Activated naive CD4-positive, alpha-beta T cell treated with anti-CD3 and anti-CD28 coated beads, Interleukin-2, amount 50 U/mL, for 16 hours (primary cell): ENCODE data around the gene ASAP2.

Experiments
- DNase-seq: peaks from one replicate; pipeline ENCODE4 v3.0.0-alpha.2; 2020

The ASAP2 gene

DNA sequence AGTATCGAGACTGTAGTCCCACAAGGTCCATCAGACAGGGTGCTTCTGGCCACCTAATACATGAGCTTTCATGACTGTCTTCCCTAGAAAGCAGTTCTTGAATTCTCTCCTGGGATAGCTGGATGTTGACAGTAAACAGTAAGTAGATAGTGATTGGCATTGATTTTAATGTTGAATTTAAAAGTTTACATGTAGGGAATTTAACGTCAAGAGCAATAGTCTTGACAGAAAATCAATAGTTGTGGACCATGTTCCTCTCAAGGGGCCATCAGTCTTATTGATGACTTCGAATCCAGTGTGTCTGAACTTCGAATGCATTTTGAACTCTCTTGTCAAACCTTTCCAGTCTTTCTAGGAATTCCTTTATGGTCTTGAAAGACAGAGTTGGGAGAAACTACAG is 152.9 kb downstream of the ASAP2 start:
- no peak for DNase-seq

- no peak for DNase-seq
Observed at GRCh38 chr2:9360110-9360509, 153.5 kb downstream of the ASAP2 start.

DNA sequence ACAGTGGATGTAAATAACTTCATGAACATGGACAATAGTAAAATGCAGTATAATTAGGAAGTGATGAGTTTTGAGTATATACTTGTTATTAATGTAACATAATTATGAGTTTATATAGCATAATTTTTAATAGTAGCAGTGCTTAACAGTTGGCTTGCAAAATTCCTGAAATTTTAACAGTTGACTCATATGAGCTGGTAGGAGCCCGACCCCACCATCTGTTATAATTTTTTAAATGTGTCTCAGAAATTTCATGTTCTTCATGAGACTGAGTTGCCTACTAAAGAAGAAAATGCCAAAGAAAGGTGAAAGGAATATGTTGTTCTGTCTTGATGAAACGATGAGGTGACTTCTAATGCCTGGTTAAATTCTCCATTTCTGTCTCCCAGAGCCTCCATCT is 154.1 kb downstream of the ASAP2 start:
- DNase-seq, result no peak

DNA sequence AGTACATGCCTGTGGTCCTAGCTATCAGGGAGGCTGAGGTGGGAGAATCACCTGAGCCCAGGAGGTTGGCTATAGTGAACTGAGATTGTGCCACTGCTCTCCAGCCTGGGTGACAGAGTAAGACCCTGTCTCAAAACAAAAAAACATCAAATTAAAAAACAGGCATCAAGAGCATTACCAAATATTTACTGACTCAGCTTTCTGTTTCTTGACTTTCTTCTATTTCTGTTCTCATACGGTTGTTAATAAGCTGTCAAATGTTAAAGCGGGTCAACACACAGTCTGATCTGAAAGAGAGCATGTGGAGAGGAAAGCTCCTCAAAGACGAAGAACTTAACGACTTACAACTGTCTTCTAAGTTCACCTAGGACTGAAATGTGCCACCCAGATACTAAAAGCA is 157.8 kb downstream of the ASAP2 start:
- DNase-seq, result no peak

DNA sequence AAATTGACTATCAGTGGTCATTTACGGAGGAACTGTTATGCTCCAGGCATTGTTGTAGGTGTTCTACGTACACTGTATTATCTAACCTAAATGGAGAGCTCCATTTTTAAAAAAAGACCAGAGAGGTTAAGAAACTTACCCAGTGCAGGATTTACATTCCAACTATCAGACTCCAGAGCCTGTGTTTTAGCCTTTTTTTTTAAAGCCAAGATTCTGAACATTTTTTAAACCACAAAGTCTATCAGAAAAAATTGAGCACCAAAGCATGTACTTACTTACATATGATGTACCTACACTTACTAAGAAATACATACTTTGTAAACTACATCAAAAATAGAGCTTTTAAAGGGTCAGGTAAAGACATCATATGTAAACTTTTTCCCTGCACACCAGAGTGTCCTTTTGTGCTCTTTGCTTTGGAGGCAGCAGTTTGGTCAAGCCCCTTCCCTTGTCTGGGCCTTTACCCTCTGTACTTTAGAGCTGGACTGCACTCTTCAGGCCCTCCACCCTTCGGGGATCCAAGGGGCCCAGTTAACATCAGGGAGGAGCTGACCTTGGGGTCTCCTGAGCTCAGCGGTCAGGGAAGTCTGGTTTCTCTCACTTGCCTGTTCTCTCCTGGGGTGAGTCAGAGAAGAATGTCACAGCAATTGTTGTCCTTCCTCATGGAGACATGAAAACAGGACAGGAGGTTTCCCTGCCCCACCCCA is 158.3 kb downstream of the ASAP2 start:
- DNase-seq, result no peak

GRCh38 chr2:9365498-9366019 is 158.9 kb downstream of the ASAP2 start:
- no peak for DNase-seq

DNA sequence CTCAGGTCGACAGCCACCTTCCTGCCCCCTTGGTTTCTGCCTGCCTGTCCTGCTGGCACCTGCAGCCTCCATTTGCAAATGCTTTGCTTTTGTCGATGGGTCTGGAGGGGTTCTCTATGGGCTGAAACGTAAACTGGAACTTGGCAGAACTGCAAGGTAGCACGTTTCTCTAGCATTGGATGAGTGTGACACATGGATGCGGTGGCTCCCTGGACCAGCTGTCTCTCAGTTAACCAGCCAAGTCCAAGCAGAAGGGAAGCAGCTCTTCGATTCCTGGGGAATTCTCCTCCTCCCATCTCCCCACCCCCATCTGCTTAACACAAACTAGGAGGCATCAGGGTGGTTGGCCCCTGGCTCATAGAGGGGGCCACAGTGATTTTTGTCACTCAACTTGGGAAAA is 159.4 kb downstream of the ASAP2 start:
- DNase-seq, result no peak

- DNase-seq, result no peak
Observed at GRCh38 chr2:9370746-9371145, 164.1 kb downstream of the ASAP2 start.

GRCh38 chr2:9373047-9373446 is 166.4 kb downstream of the ASAP2 start:
- DNase-seq, result no peak

- DNase-seq, result no peak
Observed at GRCh38 chr2:9373476-9373875, 166.9 kb downstream of the ASAP2 start.

GRCh38 chr2:9374071-9374730 is 167.6 kb downstream of the ASAP2 start:
- no peak for DNase-seq

DNA sequence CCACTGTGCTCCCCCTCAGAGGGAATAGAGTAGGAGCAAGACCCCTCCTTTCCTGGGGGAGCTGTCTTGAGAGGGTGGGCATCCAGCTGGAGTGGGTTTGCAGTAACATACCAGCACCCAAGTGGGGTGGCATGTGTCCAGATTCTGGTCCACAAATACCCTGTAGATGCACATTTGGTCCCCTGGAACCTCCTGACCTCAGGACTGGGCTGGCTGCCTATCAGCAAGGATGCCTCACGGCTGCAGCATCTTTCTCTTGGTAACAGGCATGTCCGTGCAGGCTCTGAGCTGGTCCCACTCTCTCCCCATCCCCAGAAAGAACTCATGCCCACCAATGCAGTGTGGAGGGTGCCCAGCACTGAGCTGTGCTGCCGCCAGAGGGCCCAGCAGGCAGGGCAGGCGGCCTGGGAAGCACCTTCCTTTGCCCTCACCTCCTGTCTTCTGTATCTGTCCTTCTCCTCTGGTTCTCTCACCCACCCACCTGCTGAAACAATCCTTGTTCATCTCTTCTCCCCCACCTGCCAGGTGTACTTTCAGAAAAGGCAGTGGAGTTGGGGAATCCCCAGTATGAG is 169.3 kb downstream of the ASAP2 start:
- no peak for DNase-seq

DNA sequence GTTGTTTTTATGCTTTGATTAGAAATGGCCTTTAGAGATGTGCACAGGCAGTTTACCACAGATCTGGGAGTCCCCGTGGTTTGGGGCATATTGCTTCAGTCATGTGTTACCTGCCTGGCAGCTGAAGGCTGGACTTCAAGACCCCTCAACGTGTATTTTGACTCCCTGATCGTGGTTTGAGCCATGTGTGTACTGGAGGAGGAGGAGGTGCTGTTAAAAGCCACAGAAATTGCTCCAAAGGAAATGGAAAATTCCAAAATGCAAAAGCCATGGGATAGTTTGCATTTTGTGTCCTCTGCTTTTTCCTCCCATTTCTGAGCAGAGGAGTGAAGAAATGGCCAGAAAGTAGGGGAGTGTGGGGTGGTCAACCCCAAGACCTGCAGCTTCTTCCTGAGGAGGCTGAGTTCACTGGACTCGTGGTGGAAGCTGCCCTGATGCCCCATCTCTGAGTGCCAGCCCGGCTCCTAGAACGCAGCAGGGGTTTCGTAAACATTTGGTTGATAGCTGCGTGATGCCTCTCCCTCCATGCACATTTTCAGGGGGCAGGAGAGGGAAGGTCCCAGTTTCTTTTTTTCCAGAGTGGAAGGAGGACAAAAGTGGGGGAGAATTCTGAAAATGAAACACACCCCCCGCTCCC is 171.0 kb downstream of the ASAP2 start:
- no peak for DNase-seq

DNA sequence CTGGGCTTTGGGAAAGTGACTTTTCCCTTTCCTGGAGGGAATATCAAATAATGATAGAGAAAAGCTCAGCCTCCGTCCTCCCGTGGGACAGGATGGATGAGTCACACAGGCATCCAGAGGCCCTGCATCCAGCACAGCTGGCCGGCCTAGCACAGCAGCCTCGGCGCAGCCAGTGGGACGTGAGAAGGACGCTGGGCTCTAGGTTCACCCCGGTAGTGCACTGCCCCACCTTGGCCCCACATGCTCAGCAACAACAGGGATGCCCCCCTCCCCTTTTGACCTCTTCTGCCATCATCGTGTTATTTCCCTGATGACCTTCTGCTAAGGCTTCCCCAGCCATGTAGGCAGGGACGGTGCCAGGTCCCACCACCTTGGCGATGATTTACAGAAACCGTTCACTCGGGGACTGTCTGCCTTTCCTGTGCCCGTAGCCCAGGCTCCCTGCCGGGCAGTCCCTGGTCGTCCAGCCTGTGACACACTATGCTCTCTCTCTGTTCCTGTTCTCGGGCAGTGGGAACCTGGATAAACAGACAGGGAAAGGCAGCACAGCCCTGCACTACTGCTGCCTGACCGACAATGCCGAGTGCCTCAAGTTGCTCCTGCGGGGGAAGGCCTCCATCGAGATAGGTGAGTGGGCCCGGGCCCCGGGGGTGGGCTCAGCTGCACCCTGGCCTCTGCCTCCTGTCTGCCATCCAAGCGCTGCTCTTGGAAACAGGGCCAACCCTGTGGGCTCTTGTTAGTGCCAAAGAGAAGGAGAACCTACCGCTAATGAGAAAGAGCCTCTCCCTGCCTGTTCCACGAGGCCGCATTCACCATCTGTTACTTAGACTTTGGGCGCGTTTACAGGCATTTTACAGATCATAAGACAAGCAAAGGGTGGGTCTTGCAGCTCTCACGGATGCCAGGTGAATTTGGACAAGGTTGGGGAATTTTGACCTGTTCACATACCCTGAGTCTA is 172.1 kb downstream of the ASAP2 start:
- no peak for DNase-seq

DNA sequence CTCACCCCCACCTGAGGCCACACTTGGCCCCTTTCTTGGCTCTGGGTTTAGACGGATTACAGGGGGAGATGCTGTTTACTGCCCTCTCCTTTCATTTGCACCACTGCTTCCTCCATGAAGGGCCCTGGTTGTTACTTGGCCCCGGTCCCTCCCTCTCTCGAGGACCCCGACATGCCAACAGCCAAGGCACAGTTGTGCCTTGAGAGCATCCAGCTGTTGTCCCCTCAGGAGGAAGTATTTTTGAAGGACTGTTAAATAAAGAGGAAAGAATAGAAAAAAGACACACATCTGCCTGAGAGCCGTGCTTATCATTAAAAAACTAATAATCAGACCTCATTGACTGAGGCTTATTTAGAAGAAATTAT is 172.8 kb downstream of the ASAP2 start:
- no peak for DNase-seq

DNA sequence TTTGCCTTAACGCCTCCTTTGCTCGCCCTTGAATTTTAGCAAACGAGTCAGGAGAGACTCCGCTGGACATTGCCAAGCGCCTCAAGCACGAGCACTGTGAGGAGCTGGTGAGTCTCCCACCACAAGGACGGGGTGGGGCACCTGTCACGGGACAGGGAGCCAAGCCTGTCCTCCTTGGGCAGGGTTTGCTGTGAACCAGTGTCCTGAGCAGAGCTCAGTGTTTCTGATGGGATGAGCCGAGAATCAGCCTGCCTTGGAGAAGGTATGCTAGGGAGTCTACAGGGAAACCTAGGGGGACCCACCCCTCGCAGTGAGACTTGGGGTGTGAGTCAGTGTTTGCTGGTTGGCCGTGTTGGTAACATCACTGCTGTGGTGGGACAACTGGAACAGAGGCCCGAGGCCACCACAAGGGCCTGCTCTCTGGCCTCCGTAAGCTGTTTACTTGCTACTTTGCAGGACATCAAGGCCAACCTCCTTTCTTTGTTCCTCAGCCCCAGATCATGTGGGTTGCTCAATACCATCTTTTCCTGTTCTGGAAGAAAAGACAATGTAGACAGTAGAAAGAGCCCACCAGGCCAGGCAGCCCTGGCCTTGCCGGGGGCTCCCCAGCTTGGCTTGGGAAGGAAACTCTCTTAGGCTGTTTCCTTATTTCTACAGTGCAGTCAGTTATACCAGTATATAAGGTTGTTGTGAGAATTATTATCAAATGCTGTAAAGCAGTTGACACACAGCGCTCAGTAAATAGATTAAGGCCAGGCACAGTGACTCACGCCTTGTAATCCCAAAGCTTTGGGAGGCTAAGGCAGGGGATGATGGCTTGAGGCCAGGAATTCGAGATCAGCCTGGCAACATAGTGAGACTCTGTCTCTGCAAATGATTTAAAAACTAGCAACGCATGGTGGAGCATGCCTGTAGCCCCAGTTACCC is 174.4 kb downstream of the ASAP2 start:
- DNase-seq, result no peak

GRCh38 chr2:9382604-9383235 is 176.1 kb downstream of the ASAP2 start:
- no peak for DNase-seq

- DNase-seq, result no peak
Observed at GRCh38 chr2:9384521-9384920, 177.9 kb downstream of the ASAP2 start.

DNA sequence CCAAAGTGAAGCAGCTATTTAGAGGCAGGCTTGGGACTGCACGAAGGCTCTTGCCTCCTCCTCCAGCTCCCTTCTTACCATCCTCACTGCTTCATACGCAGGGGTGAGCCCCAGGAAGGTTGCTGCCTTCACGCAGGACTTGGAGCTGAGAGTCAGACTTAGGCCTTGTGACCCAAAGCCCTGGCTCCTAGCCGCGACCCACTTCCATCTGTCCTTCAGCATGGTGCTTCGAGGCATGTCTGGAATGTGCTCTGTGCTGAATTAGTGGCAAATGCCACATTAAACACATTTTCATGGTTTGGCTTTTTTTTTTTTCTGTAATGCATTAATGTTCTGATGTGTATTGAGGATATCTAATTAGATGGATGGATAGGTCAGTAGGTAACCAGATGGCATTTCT is 179.2 kb downstream of the ASAP2 start:
- no peak for DNase-seq

GRCh38 chr2:9388199-9388681 is 181.6 kb downstream of the ASAP2 start:
- no peak for DNase-seq
